ENCODE data around the gene PDE4D. TPM values are rescaled to one million over a fixed set of nuclear protein-coding genes. Genes with fewer than 3 reads are reported as not detected.

The PDE4D gene
- total RNA-seq: 34.5 and 41.1 TPM in 2 replicates
- polyA plus RNA-seq: 46.0 and 51.2 TPM in 2 replicates
- polyA plus RNA-seq (2011; cell fraction: cytosol; rRNA removed): 19.4 and 20.1 TPM in 2 replicates
- polyA plus RNA-seq (2011; cell fraction: nucleus; rRNA removed): 92.5 and 103 TPM in 2 replicates
- 8.8 and 13.2 TPM in 2 replicates for polyA plus RNA-seq (2012)
- 254 and 271 TPM in 2 replicates for polyA minus RNA-seq
- polyA minus RNA-seq (2011; cell fraction: cytosol; rRNA and poly(A)+ RNA removed): 94.4 TPM
- 377 and 528 TPM in 2 replicates for polyA minus RNA-seq (2011; cell fraction: nucleus; rRNA and poly(A)+ RNA removed)
- Bru-seq, nascent RNA: percentile 80 among the genes with signal in this experiment
- BruChase-seq, experiment 1, labeled RNA remaining after a 6-hour chase: percentile 61 among the genes with signal in this experiment
- percentile 75 among the genes with signal in this experiment for BruChase-seq, experiment 2, labeled RNA remaining after a 2-hour chase
- long read RNA-seq, partial matches to known transcripts: 1 of 20 reads
- long read RNA-seq, other reads (novel, unspliced or antisense): 19 of 20 reads

DNA sequence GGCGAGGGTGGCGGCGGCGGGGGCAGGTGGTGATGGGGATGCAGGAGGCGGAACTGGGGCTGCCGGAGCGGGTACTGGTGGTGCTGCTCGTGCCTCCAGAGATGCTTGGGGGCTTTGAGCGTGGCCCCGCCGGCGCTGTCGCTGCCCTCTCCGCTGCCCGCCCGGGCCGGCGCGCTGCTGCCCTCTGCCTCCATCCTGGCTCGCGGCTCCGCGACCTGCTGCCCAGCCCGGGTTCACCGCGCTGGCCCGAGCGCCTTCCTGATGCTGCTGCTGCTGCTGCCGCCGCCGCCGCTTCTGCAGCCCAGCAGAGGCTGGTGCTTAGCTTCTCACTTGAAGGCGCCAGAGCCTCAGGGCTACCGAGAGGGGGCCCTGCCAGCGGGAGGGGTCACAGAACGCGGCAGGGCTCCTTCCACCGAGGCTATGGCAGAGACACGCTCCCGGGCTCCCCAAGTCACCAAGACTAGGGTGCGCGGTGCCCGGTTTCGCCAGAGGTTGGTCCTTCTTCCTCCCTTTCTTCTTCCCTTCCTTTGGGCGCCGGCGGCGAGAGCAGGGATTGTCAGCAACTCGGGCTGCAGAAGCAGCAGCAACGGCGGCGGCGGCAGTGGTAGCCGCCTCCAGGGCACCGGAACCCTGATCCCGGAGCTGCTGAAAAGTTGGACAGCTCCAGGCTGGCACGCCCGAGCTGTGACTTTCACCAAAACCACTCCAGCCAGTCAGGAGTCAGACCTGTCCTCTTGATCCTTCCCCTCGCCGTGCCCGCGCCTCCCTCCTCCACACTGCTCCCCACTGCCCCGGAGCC lies at the start of gene PDE4D:
Gene PDE4D (minus strand): TSS at position 298 of the 799 bp plus-strand sequence.
- H3K79me2 ChIP-seq (ENCODE audit: control insufficient read depth, insufficient read depth, low read length): no peaks in the 10 kb centered on the region
- no peak within 1 kb of the TSS for H3K27ac ChIP-seq (ENCODE audit: insufficient read depth, low read depth, low read length)
- H3K9ac ChIP-seq (replicated peaks; ENCODE audit: extremely low read depth, insufficient read depth, low read length): no peak within 1 kb of the TSS
- BruUV-seq (replicated peaks): no TSS peak
- CTCF ChIA-PET: interaction anchor here (0.7 to 1.2 kb wide), 2 partner anchors 16 to 394 kb away, joined by 4 read pairs; no protein-coding TSS in a partner anchor
- H3K4me1 ChIP-seq (ENCODE audit: control insufficient read depth, extremely low read depth, insufficient read depth, low read length): no peaks in the 10 kb centered on the region
- DNase-seq (ENCODE audit: low read depth, low spot score): peak; percentile 49
- H3K27me3 ChIP-seq (ENCODE audit: control insufficient read depth in 2 of 2, insufficient read depth in 2 of 2, low read length in 2 of 2): peaks cover 30 to 40% of the 10 kb centered on the region in 2 experiments
- H3K4me2 ChIP-seq (ENCODE audit: insufficient read depth, low read length): no peak within 1 kb of the TSS
- no peaks in the 10 kb centered on the region for H3K9me1 ChIP-seq (replicated peaks; ENCODE audit: control insufficient read depth, extremely low read depth, insufficient read depth, low read length)
- no peaks in the 10 kb centered on the region for H3K36me3 ChIP-seq (ENCODE audit: control insufficient read depth in 2 of 2, extremely low read depth in 1 of 2, insufficient read depth in 2 of 2, low read length in 2 of 2)
- no peak for TF ChIP-seq MYC (IDR thresholded peaks at IDR 0.05; ENCODE audit: low read depth, low read length)
- TF ChIP-seq EZH2 (IDR thresholded peaks at IDR 0.05; ENCODE audit: borderline replicate concordance, low read depth, low read length, severe bottlenecking): peak; percentile 89
- H4K20me1 ChIP-seq (replicated peaks; ENCODE audit: control insufficient read depth, extremely low read depth, insufficient read depth, low read length): no peaks in the 10 kb centered on the region
- no peak within 1 kb of the TSS for H2AFZ ChIP-seq (ENCODE audit: low read depth, low read length)
- POLR2A ChIA-PET: no interaction called here
- intact Hi-C loops (cut with micrococcal nuclease) (no loop called here), dilution Hi-C loops (cut with MboI; ENCODE audit: extremely low pct_ligation_motif_present, low sequenced_read_pairs) (no loop called here)
- FAIRE-seq: no peak
- H3K9me3 ChIP-seq (replicated peaks; ENCODE audit: control insufficient read depth, insufficient read depth, low read length): no peaks in the 10 kb centered on the region
- H3K4me3 ChIP-seq (replicated peaks in 1 of 3; ENCODE audit: insufficient read depth in 1 of 3, low read depth in 1 of 3, low read length in 3 of 3): no peak within 1 kb of the TSS

GRCh38 chr5:59937633-59938032 lies 44.1 kb upstream of the PDE4D start:
- H3K9ac ChIP-seq (replicated peaks; ENCODE audit: extremely low read depth, insufficient read depth, low read length): no peak overlapping the region
- no peak overlapping the region for H3K4me3 ChIP-seq (replicated peaks in 1 of 3; ENCODE audit: insufficient read depth in 1 of 3, low read depth in 1 of 3, low read length in 3 of 3)
- no peaks in the 10 kb centered on the region for H4K20me1 ChIP-seq (replicated peaks; ENCODE audit: control insufficient read depth, extremely low read depth, insufficient read depth, low read length)
- dilution Hi-C loops (cut with MboI; ENCODE audit: extremely low pct_ligation_motif_present, low sequenced_read_pairs): no loop called here
- H3K27ac ChIP-seq (ENCODE audit: insufficient read depth, low read depth, low read length): no peak overlapping the region
- ChIA-PET CTCF (no interaction called here), POLR2A (no interaction called here)
- no peaks in the 10 kb centered on the region for H3K9me3 ChIP-seq (replicated peaks; ENCODE audit: control insufficient read depth, insufficient read depth, low read length)
- no TSS peak for BruUV-seq (replicated peaks)
- no peaks in the 10 kb centered on the region for H3K79me2 ChIP-seq (ENCODE audit: control insufficient read depth, insufficient read depth, low read length)
- no peak overlapping the region for H2AFZ ChIP-seq (ENCODE audit: low read depth, low read length)
- intact Hi-C loops (cut with micrococcal nuclease): no loop called here
- no peak for DNase-seq (ENCODE audit: low read depth, low spot score)
- H3K36me3 ChIP-seq (ENCODE audit: control insufficient read depth in 2 of 2, extremely low read depth in 1 of 2, insufficient read depth in 2 of 2, low read length in 2 of 2): no peaks in the 10 kb centered on the region
- no peak for FAIRE-seq
- H3K27me3 ChIP-seq (ENCODE audit: control insufficient read depth in 2 of 2, insufficient read depth in 2 of 2, low read length in 2 of 2): no peaks in the 10 kb centered on the region
- no peak overlapping the region for H3K4me2 ChIP-seq (ENCODE audit: insufficient read depth, low read length)
- no peaks in the 10 kb centered on the region for H3K9me1 ChIP-seq (replicated peaks; ENCODE audit: control insufficient read depth, extremely low read depth, insufficient read depth, low read length)
- no peak for TF ChIP-seq POLR2AphosphoS5 (IDR thresholded peaks at IDR 0.05; ENCODE audit: insufficient read depth, low read depth, low read length)
- no peak for TF ChIP-seq EZH2 (IDR thresholded peaks at IDR 0.05; ENCODE audit: borderline replicate concordance, low read depth, low read length, severe bottlenecking)
- no peak for TF ChIP-seq JUN (IDR thresholded peaks at IDR 0.05; ENCODE audit: borderline replicate concordance, insufficient read depth, insufficient read length, low read depth)
- no peak for TF ChIP-seq GATA2 (IDR thresholded peaks at IDR 0.05; ENCODE audit: insufficient read depth, insufficient read length, low read depth, low read length)
- TF ChIP-seq FOS (IDR thresholded peaks at IDR 0.05; ENCODE audit: borderline replicate concordance, insufficient read depth, low read length): no peak
- TF ChIP-seq, protein P1, sequence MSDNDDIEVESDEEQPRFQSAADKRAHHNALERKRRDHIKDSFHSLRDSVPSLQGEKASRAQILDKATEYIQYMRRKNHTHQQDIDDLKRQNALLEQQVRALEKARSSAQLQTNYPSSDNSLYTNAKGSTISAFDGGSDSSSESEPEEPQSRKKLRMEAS (IDR thresholded peaks at IDR 0.05; ENCODE audit: insufficient read depth, insufficient read length): no peak
- no peak for TF ChIP-seq CTCF (IDR thresholded peaks at IDR 0.05; ENCODE audit: extremely low read depth in 1 of 2, insufficient read depth in 1 of 2, low read depth in 1 of 2, low read length in 2 of 2)
- no peak for TF ChIP-seq POLR2A (IDR thresholded peaks at IDR 0.05; ENCODE audit: low read depth, low read length)
- no peak for TF ChIP-seq MYC (IDR thresholded peaks at IDR 0.05; ENCODE audit: low read depth, low read length)
- no peaks in the 10 kb centered on the region for H3K4me1 ChIP-seq (ENCODE audit: control insufficient read depth, extremely low read depth, insufficient read depth, low read length)

Data from endothelial cell of umbilical vein (primary cell).